H9 (cell line): Measurements from ENCODE around the gene SYNRG. TPM values are rescaled to one million over a fixed set of nuclear protein-coding genes. Genes with fewer than 3 reads are reported as not detected.

Experiments
- DNase-seq: peaks from one replicate; pipeline ENCODE4 v3.0.0-alpha.2; 2017
- H2AFZ ChIP-seq: one replicate; pipeline ENCODE4 v1.6.1; 2013; ENCODE audit warnings: mild to moderate bottlenecking, low read length, control low read depth, moderate library complexity
- H2AK5ac ChIP-seq: 2 replicates; pipeline ENCODE4 v1.6.1; 2013; ENCODE audit warnings: low read length, control low read depth, mixed read lengths; ENCODE audit not compliant: insufficient read length
- H2BK120ac ChIP-seq: one replicate; pipeline ENCODE4 v1.6.1; 2013; ENCODE audit warnings: low read depth, mild to moderate bottlenecking, low read length, control low read depth, inconsistent platforms; ENCODE audit not compliant: poor library complexity, severe bottlenecking
- H2BK12ac ChIP-seq: 2 replicates; pipeline ENCODE4 v1.6.1; 2013; ENCODE audit warnings: low read length, control low read depth, mixed read lengths, low read depth; ENCODE audit not compliant: insufficient read length
- H2BK15ac ChIP-seq: 2 replicates; pipeline ENCODE4 v1.6.1; 2013; ENCODE audit warnings: low read depth, low read length, control low read depth
- H2BK20ac ChIP-seq: one replicate; pipeline ENCODE4 v1.6.1; 2013; ENCODE audit warnings: low read depth, mild to moderate bottlenecking, low read length, control low read depth, inconsistent platforms; ENCODE audit not compliant: poor library complexity, severe bottlenecking
- H2BK5ac ChIP-seq: 2 replicates; pipeline ENCODE4 v1.6.1; 2013; ENCODE audit warnings: low read length, control low read depth, mixed read lengths; ENCODE audit not compliant: insufficient read length
- H3K14ac ChIP-seq: 2 replicates; pipeline ENCODE4 v1.6.1; 2013; ENCODE audit warnings: low read length, control low read depth; ENCODE audit not compliant: insufficient read depth
- H3K18ac ChIP-seq: 2 replicates; pipeline ENCODE4 v1.6.1; 2013; ENCODE audit warnings: low read depth, mild to moderate bottlenecking, mixed read lengths, low read length, control low read depth; ENCODE audit not compliant: insufficient read length
- H3K23ac ChIP-seq: 2 replicates; pipeline ENCODE4 v1.6.1; 2013; ENCODE audit warnings: low read length, control low read depth, mixed read lengths, low read depth; ENCODE audit not compliant: insufficient read length
- H3K23me2 ChIP-seq: 2 replicates; pipeline ENCODE4 v1.6.1; 2013; ENCODE audit warnings: low read depth, mild to moderate bottlenecking, mixed read lengths, low read length, control low read depth; ENCODE audit not compliant: insufficient read length, poor library complexity, severe bottlenecking
- H3K27ac ChIP-seq: 2 replicates; pipeline ENCODE4 v1.5.1; 2013; ENCODE audit warnings: low read length, control low read depth, mixed read lengths, low read depth; ENCODE audit not compliant: insufficient read length
- H3K27me3 ChIP-seq: 2 replicates; pipeline ENCODE4 v1.6.1; 2013; ENCODE audit warnings: low read length, control low read depth, inconsistent platforms; ENCODE audit not compliant: insufficient read depth
- H3K4ac ChIP-seq: 2 replicates; pipeline ENCODE4 v1.6.1; 2013; ENCODE audit warnings: low read depth, mild to moderate bottlenecking, control low read depth, inconsistent platforms, low read length, moderate library complexity
- H3K4me1 ChIP-seq: 2 replicates; pipeline ENCODE4 v1.6.1; 2013; ENCODE audit warnings: low read length, control low read depth, inconsistent platforms; ENCODE audit not compliant: insufficient read depth
- H3K4me2 ChIP-seq: 2 replicates; pipeline ENCODE4 v1.6.1; 2013; ENCODE audit warnings: low read length, control low read depth, mixed read lengths; ENCODE audit not compliant: insufficient read length, insufficient read depth
- H3K56ac ChIP-seq: 2 replicates; pipeline ENCODE4 v1.6.1; 2013; ENCODE audit warnings: low read depth, mild to moderate bottlenecking, mixed read lengths, low read length, control low read depth; ENCODE audit not compliant: insufficient read length
- H3K79me1 ChIP-seq: 2 replicates; pipeline ENCODE4 v1.6.1; 2013; ENCODE audit warnings: low read depth, mild to moderate bottlenecking, moderate library complexity, low read length, control low read depth, inconsistent platforms; ENCODE audit not compliant: insufficient read depth, poor library complexity, severe bottlenecking
- H3K79me2 ChIP-seq: 2 replicates; pipeline ENCODE4 v1.6.1; 2013; ENCODE audit warnings: low read length, control low read depth, inconsistent platforms; ENCODE audit not compliant: insufficient read depth
- H3K9ac ChIP-seq: 2 replicates; pipeline ENCODE4 v1.6.1; 2013; ENCODE audit warnings: low read length, control low read depth, mixed read lengths; ENCODE audit not compliant: insufficient read length; ENCODE audit errors: extremely low read depth
- H3K9me3 ChIP-seq: one replicate; pipeline ENCODE4 v1.6.1; 2013; ENCODE audit warnings: low read depth, low read length, inconsistent platforms; ENCODE audit not compliant: control insufficient read depth
- H3T11ph ChIP-seq: one replicate; pipeline ENCODE4 v1.6.1; 2013; ENCODE audit warnings: mild to moderate bottlenecking, low read length, control low read depth, inconsistent platforms
- H4K20me1 ChIP-seq: one replicate; pipeline ENCODE4 v1.6.1; 2013; ENCODE audit not compliant: control insufficient read depth, insufficient read length, insufficient read depth
- H4K5ac ChIP-seq: 2 replicates; pipeline ENCODE4 v1.6.1; 2013; ENCODE audit warnings: low read depth, mild to moderate bottlenecking, mixed read lengths, low read length, control low read depth; ENCODE audit not compliant: insufficient read length
- H4K8ac ChIP-seq: replicated peaks from 2 replicates; pipeline ENCODE4 v1.6.1; 2013; ENCODE audit warnings: low read length, control low read depth, mixed read lengths, low read depth; ENCODE audit not compliant: insufficient read length
- H4K91ac ChIP-seq: 2 replicates; pipeline ENCODE4 v1.6.1; 2013; ENCODE audit warnings: low read depth, mild to moderate bottlenecking, moderate library complexity, mixed read lengths, low read length, control low read depth; ENCODE audit not compliant: insufficient read length
- H3K27ac Mint-ChIP-seq, 3 experiments: 2 replicates in 2 of 3; 3 replicates in 1 of 3; pipeline ENCODE4 v1.8.0; 2020 to 2021; ENCODE audit warnings: mixed read lengths in 3 of 3, mild to moderate bottlenecking in 1 of 3, moderate library complexity in 1 of 3
- H3K27me3 Mint-ChIP-seq: 2 replicates; pipeline ENCODE4 v1.8.0; 2021; ENCODE audit warnings: low read depth, mild to moderate bottlenecking, moderate library complexity, mixed read lengths
- H3K36me3 Mint-ChIP-seq, 3 experiments: 2 replicates in 2 of 3; 3 replicates in 1 of 3; pipeline ENCODE4 v1.8.0; 2020 to 2021; ENCODE audit warnings: low read depth in 3 of 3, mixed read lengths in 3 of 3; ENCODE audit not compliant: insufficient read depth in 1 of 3
- H3K4me1 Mint-ChIP-seq, 2 experiments: 2 replicates each; pipeline ENCODE4 v1.8.0; 2020; ENCODE audit warnings: mixed read lengths in 2 of 2
- H3K4me3 Mint-ChIP-seq, 2 experiments: 2 replicates in 1 of 2; 3 replicates in 1 of 2; pipeline ENCODE4 v1.8.0; 2020 to 2021; ENCODE audit warnings: mild to moderate bottlenecking in 2 of 2, mixed read lengths in 2 of 2, moderate library complexity in 1 of 2
- H3K9me3 Mint-ChIP-seq, 2 experiments: 2 replicates in 1 of 2; 3 replicates in 1 of 2; pipeline ENCODE4 v1.8.0; 2020; ENCODE audit warnings: mild to moderate bottlenecking in 2 of 2, mixed read lengths in 2 of 2, moderate library complexity in 1 of 2
- CTCF ChIP-seq: fragments of 200-600 bp; sonication (generic); conservative IDR thresholded peaks from 3 replicates; pipeline ENCODE4 v1.8.0; 2021; ENCODE audit warnings: antibody characterized with exemption, mild to moderate bottlenecking
- WGBS: extraction: QIAGEN DNeasy Blood & Tissue Kit; methylation state at CpG from one replicate; pipeline ENCODE4 v1.1.7; 2013; ENCODE audit warnings: missing lambda C conversion rate, low lambda C conversion rate, mixed read lengths; ENCODE audit not compliant: insufficient read length; ENCODE audit errors: extremely low coverage; 5-methylcytosine and 5-hydroxymethylcytosine counted together
- total RNA-seq: library from RNA; stranded (reverse); gene quantifications from 2 replicates; pipeline ENCODE4 v1.2.1, GENCODE V29; 2021

The SYNRG gene
- total RNA-seq, 1 experiment from 2014 or later: 30.5 TPM

GRCh38 chr17:37520174-37520573 is 89.0 kb downstream of the SYNRG start:
- H3K27ac Mint-ChIP-seq: peak overlapping the region; percentile 22 to 69 (median 60); a peak in 2 of 7 replicates

More at GRCh38 chr17:37520174-37520573, 89.0 kb downstream of the SYNRG start:
- Histone ChIP-seq H3K27me3 (no peaks in the 10 kb centered on the region), H2BK5ac (no peak overlapping the region), H4K91ac (no peak overlapping the region), H4K20me1 (no peaks in the 10 kb centered on the region), H3K9ac (no peak overlapping the region), H3K9me3 (no peaks in the 10 kb centered on the region), H3K14ac (no peak overlapping the region), H4K8ac (no peak overlapping the region), H4K5ac (no peak overlapping the region), H3K23ac (no peak overlapping the region), H2AK5ac (no peak overlapping the region), H2BK12ac (no peak overlapping the region), H3K18ac (no peak overlapping the region), H2BK15ac (no peak overlapping the region), H2BK120ac (no peak overlapping the region), H3K79me1 (no peaks in the 10 kb centered on the region), H3K56ac (no peak overlapping the region), H3K4me2 (no peak overlapping the region), H2AFZ (no peak overlapping the region), H2BK20ac (no peak overlapping the region), H3K27ac (no peak overlapping the region), H3K79me2 (no peaks in the 10 kb centered on the region), H3K4me1 (no peaks in the 10 kb centered on the region), H3T11ph (no peak overlapping the region), H3K23me2 (no peaks in the 10 kb centered on the region), H3K4ac (no peak overlapping the region)
- TF ChIP-seq CTCF: 0 out of 3 replicates have a peak, but pooled peaks have one; percentile 18
- peaks cover 3 to 48% (median 31%) of the 10 kb centered on the region in 3 experiments; a peak in 6 of 7 replicates for H3K36me3 Mint-ChIP-seq
- H3K27me3 Mint-ChIP-seq: no peaks in the 10 kb centered on the region
- WGBS: no CpG with 5 or more reads among the region's 8 CpGs
- H3K9me3 Mint-ChIP-seq: no peaks in the 10 kb centered on the region
- no peak for DNase-seq
- no peak overlapping the region for H3K4me3 Mint-ChIP-seq
- H3K4me1 Mint-ChIP-seq: peaks cover 0 to 4% of the 10 kb centered on the region in 2 experiments; a peak in 1 of 4 replicates
